CD1c-positive myeloid dendritic cell (primary cell): ENCODE measurements around the gene EHBP1L1.
A peak's percentile ranks its signal among the peaks of the same experiment; 100 is the strongest.

Source experiments
- DNase-seq: peaks from one replicate; pipeline ENCODE4 v3.0.0-alpha.2; 2016; ENCODE audit errors: extremely low spot score

EHBP1L1 gene

GRCh38 chr11:65575568-65576231 lies at the start of gene EHBP1L1:
Gene EHBP1L1 (plus strand): TSS chr11:65576053. CDS start chr11:65576303, 250 bp downstream.
- DNase-seq: peak; percentile 92

GRCh38 chr11:65526744-65527143 lies 49.1 kb upstream of the EHBP1L1 start:
- DNase-seq: no peak

- no peak for DNase-seq
These were observed 47.0 kb upstream of the EHBP1L1 start for GRCh38 chr11:65528819-65529350.

- DNase-seq: no peak
These were observed 46.2 kb upstream of the EHBP1L1 start for GRCh38 chr11:65529475-65530156.

- DNase-seq: no peak
These were observed 45.7 kb upstream of the EHBP1L1 start for GRCh38 chr11:65530157-65530496.

- DNase-seq: no peak
These were observed 43.3 kb upstream of the EHBP1L1 start for GRCh38 chr11:65532388-65533064.

GRCh38 chr11:65535102-65535501 lies 40.8 kb upstream of the EHBP1L1 start:
- DNase-seq: no peak

- DNase-seq: no peak
These were observed 39.2 kb upstream of the EHBP1L1 start for GRCh38 chr11:65536412-65537295.

GRCh38 chr11:65537296-65537597 lies 38.6 kb upstream of the EHBP1L1 start:
- no peak for DNase-seq

GRCh38 chr11:65537620-65538231 lies 38.1 kb upstream of the EHBP1L1 start:
- no peak for DNase-seq

GRCh38 chr11:65538232-65538914 lies 37.5 kb upstream of the EHBP1L1 start:
- DNase-seq: no peak

GRCh38 chr11:65538915-65539743 lies 36.7 kb upstream of the EHBP1L1 start:
- no peak for DNase-seq

- no peak for DNase-seq
These were observed 36.0 kb upstream of the EHBP1L1 start for GRCh38 chr11:65539744-65540289.

GRCh38 chr11:65540290-65541092 lies 35.4 kb upstream of the EHBP1L1 start:
- DNase-seq: peak; percentile 97

GRCh38 chr11:65541093-65541982 lies 34.5 kb upstream of the EHBP1L1 start:
- DNase-seq: peak; percentile 26

- no peak for DNase-seq
These were observed 33.0 kb upstream of the EHBP1L1 start for GRCh38 chr11:65542738-65543390.

GRCh38 chr11:65545853-65546216 lies 30.0 kb upstream of the EHBP1L1 start:
- no peak for DNase-seq
